Activated CD4-positive, alpha-beta T cell treated with anti-CD3 and anti-CD28 coated beads, Interleukin-2, amount 50 U/mL, for 16 hours (primary cell): ENCODE measurements around the gene MS4A4E.
"Not testable (repeated sequence)": the region's sequence is repeated elsewhere in the genome, so short reads cannot be mapped to it uniquely, and the experiment has no call there.

Experiments
- DNase-seq: peaks from one replicate; pipeline ENCODE4 v3.0.0-alpha.2; 2020

The MS4A4E gene

GRCh38 chr11:60169264-60169915 lies 73.5 kb downstream of the MS4A4E start:
- peak; percentile 8 for DNase-seq

DNA sequence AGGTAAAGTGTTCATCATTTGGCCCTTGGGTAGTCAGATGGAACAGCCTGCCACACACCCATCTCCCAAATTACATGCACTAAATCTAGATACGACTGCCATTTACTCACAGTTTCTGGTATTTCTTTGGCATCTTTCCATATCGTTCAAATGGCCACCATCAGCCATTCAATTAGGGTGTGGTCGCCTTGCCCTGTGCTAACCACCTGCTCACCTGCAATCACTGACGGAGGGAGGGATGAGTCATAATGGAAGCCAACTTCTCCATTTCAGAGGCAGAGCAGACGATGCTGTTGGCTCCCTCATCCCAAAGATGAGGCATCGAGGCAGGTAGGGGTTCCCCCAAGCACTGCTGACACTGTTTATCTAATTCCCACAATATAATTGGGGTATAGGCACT lies 74.6 kb downstream of the MS4A4E start:
- DNase-seq = no peak

GRCh38 chr11:60165951-60166350 lies 77.0 kb downstream of the MS4A4E start:
- no peak for DNase-seq

DNA sequence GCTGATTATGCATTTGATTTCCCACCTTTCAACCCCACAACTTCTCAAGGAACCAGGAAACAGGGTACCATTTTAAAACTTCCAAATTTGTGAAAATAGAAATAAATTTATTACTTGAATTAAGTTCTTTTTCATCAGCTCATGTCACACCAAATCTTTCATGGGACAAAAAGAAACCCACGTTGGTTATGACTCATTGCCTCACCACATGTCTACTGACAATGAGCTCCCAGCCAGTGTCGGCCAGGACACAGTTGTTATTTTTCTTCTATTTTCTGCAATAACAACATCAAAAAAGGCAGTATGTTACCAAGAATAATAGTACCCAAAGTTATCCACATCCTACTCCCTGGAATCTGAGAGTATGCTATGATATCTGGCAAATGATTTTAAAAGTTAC lies 77.4 kb downstream of the MS4A4E start:
- peak; percentile 41 for DNase-seq

GRCh38 chr11:60164550-60165075 lies 78.3 kb downstream of the MS4A4E start:
- DNase-seq = peak; percentile 59

DNA sequence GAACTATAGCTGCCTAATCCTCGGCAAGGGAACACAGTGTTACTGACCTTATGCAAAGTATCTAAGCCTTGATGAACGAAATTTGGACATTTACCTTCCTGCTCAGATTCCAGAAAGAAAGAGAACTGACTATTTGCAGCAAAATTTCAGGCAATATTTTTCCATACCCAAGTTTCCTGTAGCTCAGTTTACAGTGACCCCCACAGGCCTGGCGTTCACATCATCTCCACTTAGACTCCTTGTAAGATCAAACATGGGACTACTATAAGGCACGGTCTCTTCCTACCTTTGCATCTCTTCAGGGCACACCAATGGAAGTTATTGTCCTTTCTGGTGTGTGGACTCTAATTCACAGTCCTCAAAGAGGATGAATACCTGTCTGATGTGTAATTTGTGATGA lies 81.2 kb downstream of the MS4A4E start:
- no peak for DNase-seq

- no peak for DNase-seq
These were observed 81.8 kb downstream of the MS4A4E start for GRCh38 chr11:60161107-60161506.

DNA sequence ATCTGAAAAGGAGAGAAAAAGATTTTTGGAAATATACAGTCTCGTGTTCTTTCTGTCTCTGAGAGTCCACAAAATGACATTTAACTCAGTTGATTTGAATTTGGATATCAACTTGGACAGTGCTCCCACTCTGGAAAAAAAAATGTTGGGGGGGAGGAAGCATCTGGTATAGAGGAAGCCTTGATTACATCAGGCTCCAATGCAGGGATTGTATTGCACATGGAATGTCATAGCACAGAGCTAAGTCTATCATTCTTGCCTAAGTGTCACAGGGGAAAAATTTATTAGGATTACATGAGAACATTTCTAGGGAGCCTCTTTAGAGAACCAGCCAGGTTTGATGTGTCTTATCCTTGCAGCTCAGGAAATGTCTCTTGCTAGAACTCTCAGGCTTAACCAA lies 83.1 kb downstream of the MS4A4E start:
- DNase-seq = no peak

DNA sequence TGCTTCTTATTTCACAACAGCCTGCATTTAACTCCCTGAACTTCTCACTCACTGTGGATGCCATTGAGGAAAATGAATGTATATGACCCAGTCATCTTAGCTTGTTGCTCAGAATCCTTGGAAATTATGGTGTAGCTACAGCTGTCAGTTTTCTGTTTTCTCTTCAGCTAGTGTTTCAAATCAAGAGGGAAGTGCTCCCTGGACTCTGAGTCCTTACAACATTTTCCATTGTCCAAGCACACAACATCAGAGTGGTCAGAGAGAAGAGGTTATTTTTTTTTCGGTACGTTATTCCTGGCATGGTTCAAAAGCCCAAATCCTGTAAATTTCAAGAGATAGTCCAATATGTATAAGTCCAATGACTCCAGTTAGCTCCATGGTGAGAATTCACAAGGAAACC lies 83.7 kb downstream of the MS4A4E start:
- no peak for DNase-seq

DNA sequence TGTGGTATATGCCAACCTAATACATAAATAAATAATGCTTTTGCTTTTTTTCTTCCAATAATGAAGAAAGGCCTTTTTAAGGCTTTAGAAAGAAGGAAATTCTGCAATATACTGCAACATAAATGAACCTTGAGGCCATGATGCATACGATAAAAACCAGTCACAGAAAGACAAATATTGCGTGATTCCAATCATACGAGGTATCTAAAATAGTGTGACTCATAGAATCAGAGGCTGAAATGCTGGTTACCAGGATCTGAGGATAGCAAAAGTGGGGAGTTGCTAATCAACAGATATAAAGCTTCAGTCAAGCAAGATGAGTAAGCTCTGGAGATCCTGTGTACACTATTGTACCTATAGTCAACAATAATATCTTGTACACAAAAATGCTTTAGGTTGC lies 84.3 kb downstream of the MS4A4E start:
- DNase-seq = no peak

- no peak for DNase-seq
These were observed 87.0 kb downstream of the MS4A4E start for GRCh38 chr11:60155931-60156330.

GRCh38 chr11:60152727-60153126 lies 90.2 kb downstream of the MS4A4E start:
- DNase-seq = not testable (repeated sequence)

GRCh38 chr11:60150279-60150678 lies 92.7 kb downstream of the MS4A4E start:
- DNase-seq = no peak
